ENCODE measurements around the gene USP28.

USP28 gene

GRCh38 chr11:113855803-113856202 lies 19.6 kb downstream of the USP28 start:
- no peak for DNase-seq (ENCODE audit: low read depth)
- no peak overlapping the region for H3K4me3 ChIP-seq (ENCODE audit: low read depth, low read length)
- TF ChIP-seq CTCF (conservative IDR thresholded peaks at IDR 0.05; ENCODE audit: low read depth, low read length) = no peak

GRCh38 chr11:113850188-113850587 lies 25.2 kb downstream of the USP28 start:
- H3K4me3 ChIP-seq (ENCODE audit: low read depth, low read length) = no peak overlapping the region
- no peak for TF ChIP-seq CTCF (conservative IDR thresholded peaks at IDR 0.05; ENCODE audit: low read depth, low read length)
- no peak for DNase-seq (ENCODE audit: low read depth)

GRCh38 chr11:113849713-113850112 lies 25.7 kb downstream of the USP28 start:
- no peak for DNase-seq (ENCODE audit: low read depth)
- H3K4me3 ChIP-seq (ENCODE audit: low read depth, low read length) = no peak overlapping the region
- TF ChIP-seq CTCF (conservative IDR thresholded peaks at IDR 0.05; ENCODE audit: low read depth, low read length) = no peak

GRCh38 chr11:113847580-113847979 lies 27.8 kb downstream of the USP28 start:
- H3K4me3 ChIP-seq (ENCODE audit: low read depth, low read length) = no peak overlapping the region
- no peak for DNase-seq (ENCODE audit: low read depth)
- no peak for TF ChIP-seq CTCF (conservative IDR thresholded peaks at IDR 0.05; ENCODE audit: low read depth, low read length)

GRCh38 chr11:113847111-113847510 lies 28.3 kb downstream of the USP28 start:
- no peak for TF ChIP-seq CTCF (conservative IDR thresholded peaks at IDR 0.05; ENCODE audit: low read depth, low read length)
- no peak for DNase-seq (ENCODE audit: low read depth)
- no peak overlapping the region for H3K4me3 ChIP-seq (ENCODE audit: low read depth, low read length)

- no peak overlapping the region for H3K4me3 ChIP-seq (ENCODE audit: low read depth, low read length)
- no peak for DNase-seq (ENCODE audit: low read depth)
- no peak for TF ChIP-seq CTCF (conservative IDR thresholded peaks at IDR 0.05; ENCODE audit: low read depth, low read length)
These were observed 33.7 kb downstream of the USP28 start for GRCh38 chr11:113841691-113842090.

GRCh38 chr11:113840932-113841664 lies 34.3 kb downstream of the USP28 start:
- no peak for TF ChIP-seq CTCF (conservative IDR thresholded peaks at IDR 0.05; ENCODE audit: low read depth, low read length)
- DNase-seq (ENCODE audit: low read depth) = no peak
- H3K4me3 ChIP-seq (ENCODE audit: low read depth, low read length) = no peak overlapping the region

Data from choroid plexus epithelial cell (primary cell).